ENCODE results near the gene DKC1. TPM values are rescaled to one million over a fixed set of nuclear protein-coding genes. Genes with fewer than 3 reads are reported as not detected.
A peak's percentile ranks its signal among the peaks of the same experiment; 100 is the strongest.

Gene DKC1
- total and polyA plus RNA-seq, 2 of the 13 experiments (the other 11 are each of a cell fraction or from before 2014, with no cell fraction given) = 61.6 to 102 TPM

GRCh38 chrX:154762537-154763296 lies at the start of gene DKC1 (continued):
- TF ChIP-seq, protein P1, sequence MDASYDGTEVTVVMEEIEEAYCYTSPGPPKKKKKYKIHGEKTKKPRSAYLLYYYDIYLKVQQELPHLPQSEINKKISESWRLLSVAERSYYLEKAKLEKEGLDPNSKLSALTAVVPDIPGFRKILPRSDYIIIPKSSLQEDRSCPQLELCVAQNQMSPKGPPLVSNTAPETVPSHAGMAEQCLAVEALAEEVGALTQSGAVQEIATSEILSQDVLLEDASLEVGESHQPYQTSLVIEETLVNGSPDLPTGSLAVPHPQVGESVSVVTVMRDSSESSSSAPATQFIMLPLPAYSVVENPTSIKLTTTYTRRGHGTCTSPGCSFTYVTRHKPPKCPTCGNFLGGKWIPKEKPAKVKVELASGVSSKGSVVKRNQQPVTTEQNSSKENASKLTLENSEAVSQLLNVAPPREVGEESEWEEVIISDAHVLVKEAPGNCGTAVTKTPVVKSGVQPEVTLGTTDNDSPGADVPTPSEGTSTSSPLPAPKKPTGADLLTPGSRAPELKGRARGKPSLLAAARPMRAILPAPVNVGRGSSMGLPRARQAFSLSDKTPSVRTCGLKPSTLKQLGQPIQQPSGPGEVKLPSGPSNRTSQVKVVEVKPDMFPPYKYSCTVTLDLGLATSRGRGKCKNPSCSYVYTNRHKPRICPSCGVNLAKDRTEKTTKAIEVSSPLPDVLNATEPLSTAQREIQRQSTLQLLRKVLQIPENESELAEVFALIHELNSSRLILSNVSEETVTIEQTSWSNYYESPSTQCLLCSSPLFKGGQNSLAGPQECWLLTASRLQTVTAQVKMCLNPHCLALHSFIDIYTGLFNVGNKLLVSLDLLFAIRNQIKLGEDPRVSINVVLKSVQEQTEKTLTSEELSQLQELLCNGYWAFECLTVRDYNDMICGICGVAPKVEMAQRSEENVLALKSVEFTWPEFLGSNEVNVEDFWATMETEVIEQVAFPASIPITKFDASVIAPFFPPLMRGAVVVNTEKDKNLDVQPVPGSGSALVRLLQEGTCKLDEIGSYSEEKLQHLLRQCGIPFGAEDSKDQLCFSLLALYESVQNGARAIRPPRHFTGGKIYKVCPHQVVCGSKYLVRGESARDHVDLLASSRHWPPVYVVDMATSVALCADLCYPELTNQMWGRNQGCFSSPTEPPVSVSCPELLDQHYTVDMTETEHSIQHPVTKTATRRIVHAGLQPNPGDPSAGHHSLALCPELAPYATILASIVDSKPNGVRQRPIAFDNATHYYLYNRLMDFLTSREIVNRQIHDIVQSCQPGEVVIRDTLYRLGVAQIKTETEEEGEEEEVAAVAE (CRISPR knock-in tag; IDR thresholded peaks at IDR 0.05; ENCODE audit: borderline replicate concordance) = no peak
- TF ChIP-seq HES4 (CRISPR knock-in tag; IDR thresholded peaks at IDR 0.05; ENCODE audit: borderline replicate concordance) (0 out of 2 replicates have a peak, but pooled peaks have one; percentile 26), ZNF234 (CRISPR knock-in tag; conservative IDR thresholded peaks at IDR 0.05) (no peak), ZNF563 (CRISPR knock-in tag; IDR thresholded peaks at IDR 0.05) (peak; percentile 69), ZNF619 (CRISPR knock-in tag; IDR thresholded peaks at IDR 0.05) (no peak), NRL (CRISPR knock-in tag; IDR thresholded peaks at IDR 0.05; ENCODE audit: borderline replicate concordance) (peak; percentile 48; the same call in 1 of the 2 replicates), SOX6 (IDR thresholded peaks at IDR 0.05) (no peak), SOX6 (CRISPR knock-in tag; IDR thresholded peaks at IDR 0.05) (no peak), YEATS2 (CRISPR knock-in tag; IDR thresholded peaks at IDR 0.05; ENCODE audit: borderline replicate concordance) (0 out of 2 replicates have a peak, but pooled peaks have one; percentile 39), SIN3B (IDR thresholded peaks at IDR 0.05; ENCODE audit: low read length) (no peak), ZNF264 (CRISPR knock-in tag; IDR thresholded peaks at IDR 0.05) (no peak), SMC3 (IDR thresholded peaks at IDR 0.05; ENCODE audit: low read length) (no peak), ZNF629 (CRISPR knock-in tag; conservative IDR thresholded peaks at IDR 0.05) (no peak)
- TF ChIP-seq, protein P2, sequence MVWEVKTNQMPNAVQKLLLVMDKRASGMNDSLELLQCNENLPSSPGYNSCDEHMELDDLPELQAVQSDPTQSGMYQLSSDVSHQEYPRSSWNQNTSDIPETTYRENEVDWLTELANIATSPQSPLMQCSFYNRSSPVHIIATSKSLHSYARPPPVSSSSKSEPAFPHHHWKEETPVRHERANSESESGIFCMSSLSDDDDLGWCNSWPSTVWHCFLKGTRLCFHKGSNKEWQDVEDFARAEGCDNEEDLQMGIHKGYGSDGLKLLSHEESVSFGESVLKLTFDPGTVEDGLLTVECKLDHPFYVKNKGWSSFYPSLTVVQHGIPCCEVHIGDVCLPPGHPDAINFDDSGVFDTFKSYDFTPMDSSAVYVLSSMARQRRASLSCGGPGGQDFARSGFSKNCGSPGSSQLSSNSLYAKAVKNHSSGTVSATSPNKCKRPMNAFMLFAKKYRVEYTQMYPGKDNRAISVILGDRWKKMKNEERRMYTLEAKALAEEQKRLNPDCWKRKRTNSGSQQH (CRISPR knock-in tag; IDR thresholded peaks at IDR 0.05; ENCODE audit: low read depth) = no peak
- TF ChIP-seq, protein P3, sequence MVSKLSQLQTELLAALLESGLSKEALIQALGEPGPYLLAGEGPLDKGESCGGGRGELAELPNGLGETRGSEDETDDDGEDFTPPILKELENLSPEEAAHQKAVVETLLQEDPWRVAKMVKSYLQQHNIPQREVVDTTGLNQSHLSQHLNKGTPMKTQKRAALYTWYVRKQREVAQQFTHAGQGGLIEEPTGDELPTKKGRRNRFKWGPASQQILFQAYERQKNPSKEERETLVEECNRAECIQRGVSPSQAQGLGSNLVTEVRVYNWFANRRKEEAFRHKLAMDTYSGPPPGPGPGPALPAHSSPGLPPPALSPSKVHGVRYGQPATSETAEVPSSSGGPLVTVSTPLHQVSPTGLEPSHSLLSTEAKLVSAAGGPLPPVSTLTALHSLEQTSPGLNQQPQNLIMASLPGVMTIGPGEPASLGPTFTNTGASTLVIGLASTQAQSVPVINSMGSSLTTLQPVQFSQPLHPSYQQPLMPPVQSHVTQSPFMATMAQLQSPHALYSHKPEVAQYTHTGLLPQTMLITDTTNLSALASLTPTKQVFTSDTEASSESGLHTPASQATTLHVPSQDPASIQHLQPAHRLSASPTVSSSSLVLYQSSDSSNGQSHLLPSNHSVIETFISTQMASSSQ (IDR thresholded peaks at IDR 0.05; ENCODE audit: low read depth) = no peak
- TF ChIP-seq, protein P3 (CRISPR knock-in tag; IDR thresholded peaks at IDR 0.05; ENCODE audit: borderline replicate concordance) = no peak
- TF ChIP-seq, protein P4, sequence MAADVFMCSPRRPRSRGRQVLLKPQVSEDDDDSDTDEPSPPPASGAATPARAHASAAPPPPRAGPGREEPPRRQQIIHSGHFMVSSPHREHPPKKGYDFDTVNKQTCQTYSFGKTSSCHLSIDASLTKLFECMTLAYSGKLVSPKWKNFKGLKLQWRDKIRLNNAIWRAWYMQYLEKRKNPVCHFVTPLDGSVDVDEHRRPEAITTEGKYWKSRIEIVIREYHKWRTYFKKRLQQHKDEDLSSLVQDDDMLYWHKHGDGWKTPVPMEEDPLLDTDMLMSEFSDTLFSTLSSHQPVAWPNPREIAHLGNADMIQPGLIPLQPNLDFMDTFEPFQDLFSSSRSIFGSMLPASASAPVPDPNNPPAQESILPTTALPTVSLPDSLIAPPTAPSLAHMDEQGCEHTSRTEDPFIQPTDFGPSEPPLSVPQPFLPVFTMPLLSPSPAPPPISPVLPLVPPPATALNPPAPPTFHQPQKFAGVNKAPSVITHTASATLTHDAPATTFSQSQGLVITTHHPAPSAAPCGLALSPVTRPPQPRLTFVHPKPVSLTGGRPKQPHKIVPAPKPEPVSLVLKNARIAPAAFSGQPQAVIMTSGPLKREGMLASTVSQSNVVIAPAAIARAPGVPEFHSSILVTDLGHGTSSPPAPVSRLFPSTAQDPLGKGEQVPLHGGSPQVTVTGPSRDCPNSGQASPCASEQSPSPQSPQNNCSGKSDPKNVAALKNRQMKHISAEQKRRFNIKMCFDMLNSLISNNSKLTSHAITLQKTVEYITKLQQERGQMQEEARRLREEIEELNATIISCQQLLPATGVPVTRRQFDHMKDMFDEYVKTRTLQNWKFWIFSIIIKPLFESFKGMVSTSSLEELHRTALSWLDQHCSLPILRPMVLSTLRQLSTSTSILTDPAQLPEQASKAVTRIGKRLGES (CRISPR knock-in tag; IDR thresholded peaks at IDR 0.05; ENCODE audit: borderline replicate concordance) = no peak

All from HepG2 (cell line).